IMR-90 (cell line): ENCODE measurements around the gene PNKP. TPM values are rescaled to one million over a fixed set of nuclear protein-coding genes. Genes with fewer than 3 reads are reported as not detected.

ENCODE experiments used
- ATAC-seq: fragments of 200-7000 bp; cut with Tn5 transposase; 2 replicates; pipeline ENCODE4 v1.9.1; 2020; ENCODE audit warnings: low read depth, mild to moderate bottlenecking, moderate library complexity
- BruUV-seq: library from RNA; stranded (reverse); fragments of 400-500 nt; replicated peaks from 2 replicates; lab custom pipeline; 2021; lab: Mats Ljungman, UMichigan
- CTCF ChIA-PET: fragments of 300-600 bp; formaldehyde crosslinking; extraction: SDS; loops from one replicate; lab custom pipeline; 2021; ENCODE audit warnings: antibody characterized with exemption; lab: Yijun Ruan, JAX
- POLR2A ChIA-PET: fragments of 300-600 bp; sonication (Branson Sonifier 250); formaldehyde crosslinking; loops from one replicate; lab custom pipeline; 2022; ENCODE audit warnings: antibody characterized with exemption; ENCODE audit not compliant: unreplicated experiment; lab: Charles Lee
- DNase-seq: peaks from one replicate; pipeline ENCODE4 v3.0.0; 2013
- H2AFZ ChIP-seq: replicated peaks from 2 replicates; pipeline ENCODE3; 2013; ENCODE audit warnings: low read length, mild to moderate bottlenecking; ENCODE audit not compliant: poor library complexity
- H2AK5ac ChIP-seq: 2 replicates; pipeline ENCODE4 v1.6.1; 2013; ENCODE audit warnings: low read depth, low read length, inconsistent platforms
- H2AK9ac ChIP-seq: replicated peaks from 2 replicates; pipeline ENCODE3; 2013; ENCODE audit warnings: mild to moderate bottlenecking, low read depth, low read length, moderate library complexity; ENCODE audit not compliant: poor library complexity
- H2BK120ac ChIP-seq: 2 replicates; pipeline ENCODE4 v1.6.1; 2013; ENCODE audit warnings: low read depth, low read length, inconsistent platforms
- H2BK15ac ChIP-seq: 3 replicates; pipeline ENCODE4 v1.6.1; 2013; ENCODE audit warnings: low read depth, low read length, inconsistent platforms
- H2BK20ac ChIP-seq: 2 replicates; pipeline ENCODE4 v1.6.1; 2013; ENCODE audit warnings: low read depth, mild to moderate bottlenecking, inconsistent platforms, low read length, moderate library complexity
- H2BK5ac ChIP-seq: 2 replicates; pipeline ENCODE4 v1.6.1; 2013; ENCODE audit warnings: mild to moderate bottlenecking, low read depth, low read length, inconsistent platforms; ENCODE audit not compliant: poor library complexity, severe bottlenecking
- H3K14ac ChIP-seq: replicated peaks from 2 replicates; pipeline ENCODE4 v1.6.1; 2013; ENCODE audit warnings: low read depth, low read length, inconsistent platforms
- H3K18ac ChIP-seq: 2 replicates; pipeline ENCODE4 v1.6.1; 2013; ENCODE audit warnings: low read depth, low read length, control low read depth
- H3K23ac ChIP-seq: 2 replicates; pipeline ENCODE4 v1.6.1; 2013; ENCODE audit warnings: low read depth, low read length, inconsistent platforms
- H3K27ac ChIP-seq: 2 replicates; pipeline ENCODE4 v1.5.1; 2013; ENCODE audit warnings: mild to moderate bottlenecking, control low read depth, low read length; ENCODE audit not compliant: insufficient read depth
- H3K27me3 ChIP-seq: 2 replicates; pipeline ENCODE4 v1.6.1; 2013; ENCODE audit warnings: low read length; ENCODE audit not compliant: control insufficient read depth, insufficient read depth
- H3K36me3 ChIP-seq: 2 replicates; pipeline ENCODE4 v1.6.1; 2013; ENCODE audit warnings: low read length, mixed read lengths; ENCODE audit not compliant: control insufficient read depth, insufficient read depth
- H3K4ac ChIP-seq: 2 replicates; pipeline ENCODE4 v1.6.1; 2013; ENCODE audit warnings: low read depth, low read length, inconsistent platforms
- H3K4me1 ChIP-seq: 2 replicates; pipeline ENCODE4 v1.6.1; 2013; ENCODE audit warnings: low read length, mixed read lengths; ENCODE audit not compliant: control insufficient read depth, insufficient read depth
- H3K4me2 ChIP-seq: 2 replicates; pipeline ENCODE4 v1.6.1; 2013; ENCODE audit warnings: low read depth, mild to moderate bottlenecking, control low read depth, low read length, moderate library complexity
- H3K4me3 ChIP-seq: 2 replicates; pipeline ENCODE4 v1.5.1; 2013; ENCODE audit warnings: low read depth, mild to moderate bottlenecking, control low read depth, low read length, moderate library complexity; ENCODE audit not compliant: insufficient read depth
- H3K56ac ChIP-seq: 2 replicates; pipeline ENCODE4 v1.6.1; 2013; ENCODE audit warnings: low read length, inconsistent platforms; ENCODE audit not compliant: insufficient read depth; ENCODE audit errors: extremely low read depth
- H3K79me1 ChIP-seq, 2 experiments: 2 replicates each; pipeline ENCODE4 v1.6.1; 2013; ENCODE audit warnings: low read length in 2 of 2, inconsistent platforms in 1 of 2, low read depth in 1 of 2
- H3K9ac ChIP-seq: 2 replicates; pipeline ENCODE4 v1.6.1; 2013; ENCODE audit warnings: low read depth, low read length, control low read depth
- H3K9me1 ChIP-seq: 2 replicates; pipeline ENCODE4 v1.6.1; 2013; ENCODE audit warnings: low read length, inconsistent platforms; ENCODE audit not compliant: insufficient read depth
- H3K9me3 ChIP-seq: 2 replicates; pipeline ENCODE4 v1.6.1; 2013; ENCODE audit warnings: low read length; ENCODE audit not compliant: control insufficient read depth, insufficient read depth
- H4K20me1 ChIP-seq: 2 replicates; pipeline ENCODE4 v1.6.1; 2013; ENCODE audit warnings: low read length, inconsistent platforms; ENCODE audit not compliant: insufficient read depth
- H4K5ac ChIP-seq: 2 replicates; pipeline ENCODE4 v1.6.1; 2013; ENCODE audit warnings: mild to moderate bottlenecking, low read depth, low read length, control low read depth
- H4K8ac ChIP-seq, 2 experiments: 2 replicates each; pipeline ENCODE4 v1.6.1; 2013; ENCODE audit warnings: low read depth in 2 of 2, low read length in 2 of 2, control low read depth in 1 of 2, inconsistent platforms in 1 of 2
- H4K91ac ChIP-seq: 2 replicates; pipeline ENCODE4 v1.6.1; 2013; ENCODE audit warnings: low read depth, low read length, inconsistent platforms; ENCODE audit not compliant: insufficient read depth
- BHLHE40 ChIP-seq: fragments of 150-350 bp; IDR thresholded peaks from 2 replicates; pipeline ENCODE4 v1.6.1; 2016; ENCODE audit warnings: mild to moderate bottlenecking, low read depth, low read length
- CEBPB ChIP-seq: IDR thresholded peaks from 2 replicates; pipeline ENCODE4 v1.6.1; 2012; ENCODE audit warnings: low read depth, low read length, improper control_type of control experiment
- CHD1 ChIP-seq: IDR thresholded peaks from 2 replicates; pipeline ENCODE4 v1.6.1; 2012; ENCODE audit warnings: low read depth, low read length, improper control_type of control experiment
- FOS ChIP-seq: fragments of 150-350 bp; IDR thresholded peaks from 2 replicates; pipeline ENCODE4 v1.6.1; 2016; ENCODE audit warnings: low read depth, low read length
- MAFK ChIP-seq: IDR thresholded peaks from 2 replicates; pipeline ENCODE4 v1.6.1; 2012; ENCODE audit warnings: low read depth, low read length, improper control_type of control experiment
- MAZ ChIP-seq: IDR thresholded peaks from 2 replicates; pipeline ENCODE4 v1.6.1; 2012; ENCODE audit warnings: low read depth, mild to moderate bottlenecking, low read length, improper control_type of control experiment, moderate library complexity, borderline replicate concordance
- MXI1 ChIP-seq: IDR thresholded peaks from 2 replicates; pipeline ENCODE4 v1.6.1; 2012; ENCODE audit warnings: low read depth, mild to moderate bottlenecking, low read length, moderate library complexity, borderline replicate concordance
- NFE2L2 ChIP-seq: fragments of 150-350 bp; IDR thresholded peaks from 2 replicates; pipeline ENCODE4 v1.6.1; 2016; ENCODE audit warnings: low read depth, mild to moderate bottlenecking, low read length
- POLR2A ChIP-seq: IDR thresholded peaks from 2 replicates; pipeline ENCODE4 v1.6.1; 2012; ENCODE audit warnings: mild to moderate bottlenecking, low read depth, low read length
- RAD21 ChIP-seq: IDR thresholded peaks from 2 replicates; pipeline ENCODE4 v1.6.1; 2012; ENCODE audit warnings: low read length, improper control_type of control experiment
- RCOR1 ChIP-seq: IDR thresholded peaks from 2 replicates; pipeline ENCODE4 v1.6.1; 2012; ENCODE audit warnings: mild to moderate bottlenecking, low read length, improper control_type of control experiment; ENCODE audit not compliant: insufficient replicate concordance
- RFX5 ChIP-seq: IDR thresholded peaks from 2 replicates; pipeline ENCODE4 v1.8.0; 2012; ENCODE audit warnings: low read depth, mild to moderate bottlenecking, low read length, moderate library complexity
- SMC3 ChIP-seq: fragments of 150-350 bp; IDR thresholded peaks from 2 replicates; pipeline ENCODE4 v1.6.1; 2016; ENCODE audit warnings: low read depth, mild to moderate bottlenecking, antibody characterized with exemption, low read length, moderate library complexity
- WGBS, 2 experiments: methylation state at CpG; one replicate each; pipeline versions ENCODE4 v1.1.5 to v1.1.7; 2013; ENCODE audit warnings: missing lambda C conversion rate in 2 of 2; ENCODE audit not compliant: insufficient read length in 1 of 2; ENCODE audit errors: extremely low coverage in 2 of 2; 5-methylcytosine and 5-hydroxymethylcytosine counted together
- dilution Hi-C: fragments of 300-500 bp; cut with HindIII; formaldehyde crosslinking; loops from one replicate; pipeline ENCODE4 v1.14.3; 2018; ENCODE audit warnings: low sequenced_read_pairs; ENCODE audit not compliant: unreplicated experiment
- in situ Hi-C: fragments of 300-500 bp; cut with MboI; formaldehyde crosslinking; loops from 3 replicates; pipeline ENCODE4 v1.14.3; 2019; ENCODE audit warnings: low sequenced_read_pairs, inconsistent platforms, mixed read lengths
- intact Hi-C: fragments of 100-400 bp; cut with micrococcal nuclease; formaldehyde crosslinking; loops from 2 replicates; pipeline ENCODE4 v1.10.0; 2022
- polyA plus RNA-seq, 3 experiments: library from polyadenylated mRNA; depleted of rRNA; stranded (reverse); fragments of >200 nt; gene quantifications; 2 replicates each; pipeline ENCODE4 v1.2.3, GENCODE V29; 2012; ENCODE audit warnings: low replicate concordance in 1 of 3
- total RNA-seq: library from RNA; depleted of rRNA; stranded (reverse); fragments of >200 nt; gene quantifications from 2 replicates; pipeline ENCODE4 v1.2.3, GENCODE V29; 2012
- TF ChIP-seq, protein P1 (sequence below): fragments of 150-350 bp; IDR thresholded peaks from 2 replicates; pipeline ENCODE4 v1.6.1; 2016; ENCODE audit warnings: low read depth, mild to moderate bottlenecking, low read length, moderate library complexity, borderline replicate concordance
- TF ChIP-seq, protein P2 (sequence below): conservative IDR thresholded peaks from 2 replicates; pipeline ENCODE4 v1.5.1; 2012; ENCODE audit warnings: mild to moderate bottlenecking, low read depth, low read length, improper control_type of control experiment

PNKP gene
- total and polyA plus RNA-seq, 2 of the 4 experiments (the other 2 are of a cell fraction): 14.2 to 25.0 TPM

DNA sequence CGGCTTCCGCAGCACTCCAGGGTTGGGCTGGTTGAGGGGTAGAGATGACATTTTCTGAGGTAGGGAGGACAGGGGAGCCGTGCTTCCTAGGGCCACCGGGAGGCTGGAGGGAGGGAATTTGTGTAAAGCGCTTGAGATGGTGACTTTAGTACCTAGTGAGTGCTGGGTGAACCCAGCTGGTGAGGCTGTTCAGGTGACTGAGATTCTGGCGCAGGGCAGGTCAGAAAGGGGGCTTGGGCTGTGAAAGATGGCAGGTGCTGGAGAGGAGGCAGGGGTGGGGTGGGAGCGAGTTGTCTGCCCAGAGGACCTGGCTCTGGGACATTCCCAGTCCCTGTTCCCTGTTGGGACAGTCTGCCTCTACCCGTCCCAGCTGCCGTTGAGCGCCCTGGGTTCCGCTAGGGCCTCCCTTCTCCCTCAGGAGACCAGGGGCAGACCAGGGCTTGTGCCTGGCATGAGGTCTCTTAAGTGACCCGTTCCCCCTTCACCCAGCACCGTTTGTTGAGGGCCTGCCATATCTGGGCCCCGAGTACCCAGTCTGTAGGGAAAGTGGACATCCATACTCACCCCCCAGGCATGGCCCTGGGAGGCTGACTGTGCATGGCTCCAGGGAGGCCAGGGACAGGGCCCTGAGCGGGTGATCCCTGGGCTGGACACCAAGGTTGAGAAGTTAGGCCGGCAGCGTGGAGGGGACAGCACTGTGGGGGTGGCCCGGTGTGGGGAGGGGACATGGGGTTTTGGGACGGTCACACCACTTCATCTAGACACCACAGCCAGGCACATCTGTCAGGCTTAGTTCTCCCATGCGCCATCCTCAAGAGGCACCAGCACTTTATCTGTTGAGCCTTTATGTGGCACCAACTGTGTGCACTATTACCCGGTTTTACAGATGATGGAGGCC, 11.5 kb downstream of the PNKP start:
- no peak overlapping the region for H3K27ac ChIP-seq
- TF ChIP-seq BHLHE40 (no peak), SMC3 (no peak), MXI1 (no peak), NFE2L2 (no peak), MAZ (no peak), MAFK (no peak), CHD1 (no peak), RFX5 (no peak), RCOR1 (no peak), POLR2A (no peak), RAD21 (no peak), FOS (no peak), CEBPB (no peak)
- TF ChIP-seq, protein P1, sequence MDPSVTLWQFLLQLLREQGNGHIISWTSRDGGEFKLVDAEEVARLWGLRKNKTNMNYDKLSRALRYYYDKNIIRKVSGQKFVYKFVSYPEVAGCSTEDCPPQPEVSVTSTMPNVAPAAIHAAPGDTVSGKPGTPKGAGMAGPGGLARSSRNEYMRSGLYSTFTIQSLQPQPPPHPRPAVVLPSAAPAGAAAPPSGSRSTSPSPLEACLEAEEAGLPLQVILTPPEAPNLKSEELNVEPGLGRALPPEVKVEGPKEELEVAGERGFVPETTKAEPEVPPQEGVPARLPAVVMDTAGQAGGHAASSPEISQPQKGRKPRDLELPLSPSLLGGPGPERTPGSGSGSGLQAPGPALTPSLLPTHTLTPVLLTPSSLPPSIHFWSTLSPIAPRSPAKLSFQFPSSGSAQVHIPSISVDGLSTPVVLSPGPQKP: no peak
- TF ChIP-seq, protein P2, sequence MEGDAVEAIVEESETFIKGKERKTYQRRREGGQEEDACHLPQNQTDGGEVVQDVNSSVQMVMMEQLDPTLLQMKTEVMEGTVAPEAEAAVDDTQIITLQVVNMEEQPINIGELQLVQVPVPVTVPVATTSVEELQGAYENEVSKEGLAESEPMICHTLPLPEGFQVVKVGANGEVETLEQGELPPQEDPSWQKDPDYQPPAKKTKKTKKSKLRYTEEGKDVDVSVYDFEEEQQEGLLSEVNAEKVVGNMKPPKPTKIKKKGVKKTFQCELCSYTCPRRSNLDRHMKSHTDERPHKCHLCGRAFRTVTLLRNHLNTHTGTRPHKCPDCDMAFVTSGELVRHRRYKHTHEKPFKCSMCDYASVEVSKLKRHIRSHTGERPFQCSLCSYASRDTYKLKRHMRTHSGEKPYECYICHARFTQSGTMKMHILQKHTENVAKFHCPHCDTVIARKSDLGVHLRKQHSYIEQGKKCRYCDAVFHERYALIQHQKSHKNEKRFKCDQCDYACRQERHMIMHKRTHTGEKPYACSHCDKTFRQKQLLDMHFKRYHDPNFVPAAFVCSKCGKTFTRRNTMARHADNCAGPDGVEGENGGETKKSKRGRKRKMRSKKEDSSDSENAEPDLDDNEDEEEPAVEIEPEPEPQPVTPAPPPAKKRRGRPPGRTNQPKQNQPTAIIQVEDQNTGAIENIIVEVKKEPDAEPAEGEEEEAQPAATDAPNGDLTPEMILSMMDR: no peak

More for the DNA sequence above, 11.5 kb downstream of the PNKP start:
- DNase-seq: no peak
- peaks cover 4 to 78% of the 10 kb centered on the region in 2 experiments for H3K79me1 ChIP-seq
- 93% methylated on average over 3 of the region's 21 CpGs; no CpG with 5 or more reads in 1 of the 2 experiments for WGBS, 2 experiments
- no peak overlapping the region; the same call in 1 of the 2 replicates for H4K5ac ChIP-seq
- no peak overlapping the region for H2BK120ac ChIP-seq
- no peak overlapping the region for H4K8ac ChIP-seq
- no peak overlapping the region for H3K18ac ChIP-seq
- H3K4me2 ChIP-seq: no peak overlapping the region
- no peak for ATAC-seq
- H3K4me1 ChIP-seq: peaks cover 20% of the 10 kb centered on the region
- H2AK9ac ChIP-seq: peak overlapping the region; percentile 70
- H3K56ac ChIP-seq: no peak overlapping the region
- H2BK15ac ChIP-seq: no peak overlapping the region
- in situ Hi-C loops: loop anchor here (10.0 kb wide), 1 partner anchor 171 kb away; the partner anchor contains the start of gene ADM5
- dilution Hi-C loops: no loop called here
- H3K4ac ChIP-seq: no peak overlapping the region
- BruUV-seq: no TSS peak
- H3K9ac ChIP-seq: no peak overlapping the region
- H4K91ac ChIP-seq: no peak overlapping the region
- H2AFZ ChIP-seq: no peak overlapping the region
- H3K14ac ChIP-seq: no peak overlapping the region
- no peak overlapping the region for H3K23ac ChIP-seq
- H3K4me3 ChIP-seq: no peak overlapping the region
- ChIA-PET CTCF (no interaction called here), POLR2A (interaction anchor here (0.5 kb wide), 1 partner anchor 12 kb away, joined by 7 read pairs; the partner anchor contains the start of gene PNKP)
- H3K9me1 ChIP-seq: peaks cover 15% of the 10 kb centered on the region
- no peaks in the 10 kb centered on the region for H3K9me3 ChIP-seq
- no peak overlapping the region for H2BK20ac ChIP-seq
- H4K20me1 ChIP-seq: peaks cover 78% of the 10 kb centered on the region
- no peak overlapping the region for H2AK5ac ChIP-seq
- intact Hi-C loops: no loop called here
- H2BK5ac ChIP-seq: no peak overlapping the region
- H3K36me3 ChIP-seq: peaks cover 65% of the 10 kb centered on the region
- H3K27me3 ChIP-seq: no peaks in the 10 kb centered on the region
